HepG2 (cell line): ENCODE measurements around the gene SIRPA. TPM values are rescaled to one million over a fixed set of nuclear protein-coding genes. Genes with fewer than 3 reads are reported as not detected.

Experiments used
- EHMT2 ChIP-seq: fragments of 200-600 bp; sonication (generic); IDR thresholded peaks from 2 replicates; pipeline ENCODE4 v1.7.0; 2017; ENCODE audit warnings: antibody characterized with exemption, low read depth, low read length, borderline replicate concordance
- IKZF1 ChIP-seq: fragments of 450-650 bp; IDR thresholded peaks from 2 replicates; pipeline ENCODE4 v1.7.1; 2016
- NR3C1 ChIP-seq: sonication (generic); formaldehyde crosslinking; IDR thresholded peaks from 2 replicates; pipeline ENCODE4 v1.4.0; 2020; ENCODE audit warnings: missing genetic modification reagents
- ZNF230 ChIP-seq: sonication (generic); formaldehyde crosslinking; IDR thresholded peaks from 2 replicates; pipeline ENCODE4 v1.4.0; 2020; ENCODE audit warnings: mild to moderate bottlenecking, missing genetic modification reagents
- polyA plus RNA-seq, 8 experiments: library from polyadenylated mRNA; depleted of rRNA in 3 of 8; stranded (reverse) in 7 of 8; unstranded in 1 of 8; fragments of >200 nt; fragmentation: Illumina TruSeq in 4 of 8; extraction: Trizol in 4 of 8; gene quantifications; 2 replicates each; pipeline versions ENCODE4 v1.2.1 to v1.2.3, GENCODE V29; 2011 to 2016; ENCODE audit warnings: low read depth in 4 of 8, missing spikeins in 1 of 8, mixed read lengths in 1 of 8; ENCODE audit not compliant: insufficient read depth in 1 of 8
- total RNA-seq, 5 experiments: library from RNA; depleted of rRNA; stranded (reverse); fragments of >200 nt; fragmentation: Illumina TruSeq; extraction: Trizol; gene quantifications; 2 replicates each; pipeline ENCODE4 v1.2.3, GENCODE V29; 2016; ENCODE audit warnings: low read depth in 1 of 5
- TF ChIP-seq, protein P1 (sequence below): sonication (generic); formaldehyde crosslinking; IDR thresholded peaks from one replicate; pipeline ENCODE4 v1.5.1; 2020; ENCODE audit warnings: mild to moderate bottlenecking, missing genetic modification reagents; ENCODE audit errors: not compliant biosample characterization

The SIRPA gene
- total and polyA plus RNA-seq, 2 of the 13 experiments (the other 11 are each of a cell fraction or from before 2014, with no cell fraction given): 7.2 to 17.6 TPM

- no peak for TF ChIP-seq ZNF230 (CRISPR knock-in tag)
- no peak for TF ChIP-seq EHMT2
- no peak for TF ChIP-seq NR3C1 (CRISPR knock-in tag)
- TF ChIP-seq IKZF1: no peak
- TF ChIP-seq, protein P1, sequence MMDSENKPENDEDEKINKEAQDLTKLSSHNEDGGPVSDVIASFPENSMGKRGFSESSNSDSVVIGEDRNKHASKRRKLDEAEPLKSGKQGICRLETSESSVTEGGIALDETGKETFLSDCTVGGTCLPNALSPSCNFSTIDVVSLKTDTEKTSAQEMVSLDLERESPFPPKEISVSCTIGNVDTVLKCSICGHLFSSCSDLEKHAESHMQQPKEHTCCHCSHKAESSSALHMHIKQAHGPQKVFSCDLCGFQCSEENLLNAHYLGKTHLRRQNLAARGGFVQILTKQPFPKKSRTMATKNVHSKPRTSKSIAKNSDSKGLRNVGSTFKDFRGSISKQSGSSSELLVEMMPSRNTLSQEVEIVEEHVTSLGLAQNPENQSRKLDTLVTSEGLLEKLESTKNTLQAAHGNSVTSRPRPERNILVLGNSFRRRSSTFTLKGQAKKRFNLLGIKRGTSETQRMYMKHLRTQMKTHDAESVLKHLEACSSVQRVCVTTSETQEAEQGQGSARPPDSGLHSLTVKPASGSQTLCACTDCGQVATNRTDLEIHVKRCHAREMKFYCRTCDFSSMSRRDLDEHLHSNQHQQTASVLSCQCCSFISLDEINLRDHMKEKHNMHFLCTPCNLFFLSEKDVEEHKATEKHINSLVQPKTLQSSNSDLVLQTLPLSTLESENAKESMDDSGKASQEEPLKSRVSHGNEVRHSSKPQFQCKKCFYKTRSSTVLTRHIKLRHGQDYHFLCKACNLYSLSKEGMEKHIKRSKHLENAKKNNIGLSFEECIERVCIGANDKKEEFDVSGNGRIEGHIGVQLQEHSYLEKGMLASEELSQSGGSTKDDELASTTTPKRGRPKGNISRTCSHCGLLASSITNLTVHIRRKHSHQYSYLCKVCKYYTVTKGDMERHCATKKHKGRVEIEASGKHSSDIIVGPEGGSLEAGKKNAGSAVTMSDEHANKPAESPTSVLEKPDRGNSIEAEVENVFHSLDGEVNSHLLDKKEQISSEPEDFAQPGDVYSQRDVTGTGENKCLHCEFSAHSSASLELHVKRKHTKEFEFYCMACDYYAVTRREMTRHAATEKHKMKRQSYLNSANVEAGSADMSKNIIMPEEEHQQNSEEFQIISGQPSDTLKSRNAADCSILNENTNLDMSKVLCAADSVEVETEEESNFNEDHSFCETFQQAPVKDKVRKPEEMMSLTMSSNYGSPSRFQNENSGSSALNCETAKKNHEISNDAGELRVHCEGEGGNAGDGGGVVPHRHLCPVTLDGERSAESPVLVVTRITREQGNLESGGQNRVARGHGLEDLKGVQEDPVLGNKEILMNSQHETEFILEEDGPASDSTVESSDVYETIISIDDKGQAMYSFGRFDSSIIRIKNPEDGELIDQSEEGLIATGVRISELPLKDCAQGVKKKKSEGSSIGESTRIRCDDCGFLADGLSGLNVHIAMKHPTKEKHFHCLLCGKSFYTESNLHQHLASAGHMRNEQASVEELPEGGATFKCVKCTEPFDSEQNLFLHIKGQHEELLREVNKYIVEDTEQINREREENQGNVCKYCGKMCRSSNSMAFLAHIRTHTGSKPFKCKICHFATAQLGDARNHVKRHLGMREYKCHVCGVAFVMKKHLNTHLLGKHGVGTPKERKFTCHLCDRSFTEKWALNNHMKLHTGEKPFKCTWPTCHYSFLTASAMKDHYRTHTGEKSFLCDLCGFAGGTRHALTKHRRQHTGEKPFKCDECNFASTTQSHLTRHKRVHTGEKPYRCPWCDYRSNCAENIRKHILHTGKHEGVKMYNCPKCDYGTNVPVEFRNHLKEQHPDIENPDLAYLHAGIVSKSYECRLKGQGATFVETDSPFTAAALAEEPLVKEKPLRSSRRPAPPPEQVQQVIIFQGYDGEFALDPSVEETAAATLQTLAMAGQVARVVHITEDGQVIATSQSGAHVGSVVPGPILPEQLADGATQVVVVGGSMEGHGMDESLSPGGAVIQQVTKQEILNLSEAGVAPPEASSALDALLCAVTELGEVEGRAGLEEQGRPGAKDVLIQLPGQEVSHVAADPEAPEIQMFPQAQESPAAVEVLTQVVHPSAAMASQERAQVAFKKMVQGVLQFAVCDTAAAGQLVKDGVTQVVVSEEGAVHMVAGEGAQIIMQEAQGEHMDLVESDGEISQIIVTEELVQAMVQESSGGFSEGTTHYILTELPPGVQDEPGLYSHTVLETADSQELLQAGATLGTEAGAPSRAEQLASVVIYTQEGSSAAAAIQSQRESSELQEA (CRISPR knock-in tag): no peak
Observed at GRCh38 chr20:1855109-1855508, 40.1 kb upstream of the SIRPA start (continued).
